Progenitor cell of endocrine pancreas (in vitro differentiated cells): ENCODE measurements around the gene MFSD2A. TPM values are rescaled to one million over a fixed set of nuclear protein-coding genes. Genes with fewer than 3 reads are reported as not detected.

Experiments
- DNase-seq: peaks from one replicate; pipeline ENCODE4 v3.0.0; 2021; ENCODE audit warnings: low spot score; ENCODE audit not compliant: unreplicated experiment
- H3K27ac Mint-ChIP-seq: 2 replicates; pipeline ENCODE4 v1.8.0; 2021; ENCODE audit warnings: mild to moderate bottlenecking, moderate library complexity, mixed read lengths
- H3K27me3 Mint-ChIP-seq: 2 replicates; pipeline ENCODE4 v1.8.0; 2021; ENCODE audit warnings: mixed read lengths
- H3K36me3 Mint-ChIP-seq: 2 replicates; pipeline ENCODE4 v1.8.0; 2022; ENCODE audit warnings: mixed read lengths; ENCODE audit not compliant: insufficient read depth
- H3K4me1 Mint-ChIP-seq: 2 replicates; pipeline ENCODE4 v1.8.0; 2021; ENCODE audit warnings: low read depth, mixed read lengths
- H3K4me3 Mint-ChIP-seq: 2 replicates; pipeline ENCODE4 v1.8.0; 2021; ENCODE audit warnings: low read depth, mild to moderate bottlenecking, moderate library complexity, mixed read lengths
- H3K9me3 Mint-ChIP-seq: 2 replicates; pipeline ENCODE4 v1.8.0; 2021; ENCODE audit warnings: low read depth, mixed read lengths
- total RNA-seq: library from RNA; stranded (reverse); gene quantifications from 2 replicates; pipeline ENCODE4 v1.2.1, GENCODE V29; 2021
- TF ChIP-seq, protein P1 (sequence below): fragments of 200-600 bp; sonication (generic); IDR thresholded peaks from one replicate; pipeline ENCODE4 v1.5.0; 2021; ENCODE audit warnings: antibody characterized with exemption, mild to moderate bottlenecking; ENCODE audit not compliant: unreplicated experiment

Gene MFSD2A
- total RNA-seq, 1 donor from 2014 or later: 1.8 TPM

DNA sequence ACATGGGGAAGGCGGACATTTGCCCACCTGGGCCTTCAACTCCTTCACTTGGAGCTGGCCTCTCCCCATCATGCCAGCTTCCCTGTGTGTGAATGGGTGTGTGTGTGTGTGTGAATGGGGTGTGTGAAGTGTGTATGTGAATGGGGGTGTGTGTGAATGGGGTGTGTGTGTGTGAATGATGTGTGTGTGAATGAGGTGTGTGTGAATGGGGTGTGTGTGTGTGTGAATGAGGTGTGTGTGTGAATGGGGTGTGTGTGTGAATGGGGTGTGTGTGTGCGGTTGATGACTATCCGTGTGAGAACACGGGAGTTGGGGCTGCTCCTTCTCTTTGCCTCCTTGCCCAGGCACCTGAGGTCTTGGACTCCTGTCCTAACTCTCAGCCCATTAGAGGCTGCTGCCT, 9.6 kb downstream of the MFSD2A start:
- Mint-ChIP-seq H3K27ac (peak overlapping the region; percentile 17), H3K4me3 (no peak overlapping the region), H3K36me3 (no peaks in the 10 kb centered on the region), H3K9me3 (no peaks in the 10 kb centered on the region), H3K27me3 (no peaks in the 10 kb centered on the region), H3K4me1 (no peaks in the 10 kb centered on the region)
- DNase-seq: no peak
- TF ChIP-seq, protein P1, sequence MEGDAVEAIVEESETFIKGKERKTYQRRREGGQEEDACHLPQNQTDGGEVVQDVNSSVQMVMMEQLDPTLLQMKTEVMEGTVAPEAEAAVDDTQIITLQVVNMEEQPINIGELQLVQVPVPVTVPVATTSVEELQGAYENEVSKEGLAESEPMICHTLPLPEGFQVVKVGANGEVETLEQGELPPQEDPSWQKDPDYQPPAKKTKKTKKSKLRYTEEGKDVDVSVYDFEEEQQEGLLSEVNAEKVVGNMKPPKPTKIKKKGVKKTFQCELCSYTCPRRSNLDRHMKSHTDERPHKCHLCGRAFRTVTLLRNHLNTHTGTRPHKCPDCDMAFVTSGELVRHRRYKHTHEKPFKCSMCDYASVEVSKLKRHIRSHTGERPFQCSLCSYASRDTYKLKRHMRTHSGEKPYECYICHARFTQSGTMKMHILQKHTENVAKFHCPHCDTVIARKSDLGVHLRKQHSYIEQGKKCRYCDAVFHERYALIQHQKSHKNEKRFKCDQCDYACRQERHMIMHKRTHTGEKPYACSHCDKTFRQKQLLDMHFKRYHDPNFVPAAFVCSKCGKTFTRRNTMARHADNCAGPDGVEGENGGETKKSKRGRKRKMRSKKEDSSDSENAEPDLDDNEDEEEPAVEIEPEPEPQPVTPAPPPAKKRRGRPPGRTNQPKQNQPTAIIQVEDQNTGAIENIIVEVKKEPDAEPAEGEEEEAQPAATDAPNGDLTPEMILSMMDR: no peak

DNA sequence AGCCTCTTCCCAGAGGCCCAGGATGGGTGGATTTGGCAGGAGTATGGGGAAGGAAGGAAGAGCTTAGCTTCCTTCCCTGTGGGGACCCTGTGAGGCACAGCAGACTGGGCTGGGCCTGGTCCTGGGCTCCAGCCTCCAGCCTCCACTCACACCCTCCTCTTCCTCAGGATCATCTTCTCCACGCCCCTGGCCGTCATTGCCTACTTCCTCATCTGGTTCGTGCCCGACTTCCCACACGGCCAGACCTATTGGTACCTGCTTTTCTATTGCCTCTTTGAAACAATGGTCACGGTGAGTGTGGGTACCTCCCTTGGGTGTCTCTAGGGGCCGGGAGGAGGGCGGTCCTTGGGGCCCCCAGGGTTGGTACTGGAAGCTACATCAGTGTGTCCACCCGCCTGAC, 10.1 kb downstream of the MFSD2A start:
- no peaks in the 10 kb centered on the region for H3K36me3 Mint-ChIP-seq

DNA sequence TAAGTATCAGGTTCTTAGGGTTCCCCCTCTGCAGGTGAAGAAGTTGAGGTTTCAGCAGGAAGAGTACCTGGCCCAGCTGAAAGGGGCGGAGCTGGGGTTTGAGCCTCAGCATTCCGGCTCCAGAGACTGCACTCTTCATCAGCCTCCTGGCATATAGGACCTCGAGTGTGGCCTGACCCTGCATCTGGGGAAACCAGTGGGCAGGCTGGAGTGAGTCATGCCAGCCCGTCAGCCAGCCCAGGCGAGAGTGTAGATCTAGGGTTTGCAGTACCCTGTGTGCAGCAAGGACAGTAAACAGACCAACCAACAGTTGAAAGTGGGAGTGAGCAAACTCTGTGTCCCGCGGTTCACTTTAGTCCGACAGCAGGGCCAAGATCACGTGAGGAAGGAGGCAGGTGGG, 14.1 kb downstream of the MFSD2A start:
- no peak for DNase-seq
- Mint-ChIP-seq H3K4me1 (no peaks in the 10 kb centered on the region), H3K27ac (no peak overlapping the region), H3K4me3 (no peak overlapping the region), H3K27me3 (no peaks in the 10 kb centered on the region), H3K9me3 (no peaks in the 10 kb centered on the region), H3K36me3 (no peaks in the 10 kb centered on the region)
- TF ChIP-seq, protein P1: no peak

More for the DNA sequence above, 10.1 kb downstream of the MFSD2A start:
- Mint-ChIP-seq H3K4me1 (no peaks in the 10 kb centered on the region), H3K9me3 (no peaks in the 10 kb centered on the region), H3K27me3 (no peaks in the 10 kb centered on the region), H3K4me3 (no peak overlapping the region), H3K27ac (no peak overlapping the region)
- no peak for DNase-seq
- TF ChIP-seq, protein P1: no peak

DNA sequence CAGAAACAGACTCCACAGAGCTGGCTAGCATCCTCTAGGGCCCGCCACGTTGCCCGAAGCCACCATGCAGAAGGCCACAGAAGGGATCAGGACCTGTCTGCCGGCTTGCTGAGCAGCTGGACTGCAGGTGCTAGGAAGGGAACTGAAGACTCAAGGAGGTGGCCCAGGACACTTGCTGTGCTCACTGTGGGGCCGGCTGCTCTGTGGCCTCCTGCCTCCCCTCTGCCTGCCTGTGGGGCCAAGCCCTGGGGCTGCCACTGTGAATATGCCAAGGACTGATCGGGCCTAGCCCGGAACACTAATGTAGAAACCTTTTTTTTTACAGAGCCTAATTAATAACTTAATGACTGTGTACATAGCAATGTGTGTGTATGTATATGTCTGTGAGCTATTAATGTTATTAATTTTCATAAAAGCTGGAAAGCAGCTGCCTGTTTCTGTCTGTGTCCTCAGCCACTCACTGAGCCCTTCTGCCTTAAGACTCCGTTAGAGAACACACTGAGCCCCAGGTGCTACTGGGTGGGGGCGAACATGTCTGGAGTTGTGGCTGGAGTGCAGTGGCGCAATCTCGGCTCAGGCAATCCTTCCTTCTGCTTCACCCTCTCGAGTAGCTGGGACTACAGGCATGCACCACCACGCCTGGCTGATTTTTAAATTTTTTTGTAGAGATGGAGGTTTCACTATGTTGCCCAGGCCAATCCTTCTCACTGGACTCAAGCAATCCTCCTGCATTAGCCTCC, 14.8 kb downstream of the MFSD2A start:
- Mint-ChIP-seq H3K9me3 (no peaks in the 10 kb centered on the region), H3K27me3 (peaks cover 3% of the 10 kb centered on the region), H3K4me1 (no peaks in the 10 kb centered on the region), H3K4me3 (no peak overlapping the region), H3K27ac (no peak overlapping the region), H3K36me3 (no peaks in the 10 kb centered on the region)
- TF ChIP-seq, protein P1: no peak
- no peak for DNase-seq

DNA sequence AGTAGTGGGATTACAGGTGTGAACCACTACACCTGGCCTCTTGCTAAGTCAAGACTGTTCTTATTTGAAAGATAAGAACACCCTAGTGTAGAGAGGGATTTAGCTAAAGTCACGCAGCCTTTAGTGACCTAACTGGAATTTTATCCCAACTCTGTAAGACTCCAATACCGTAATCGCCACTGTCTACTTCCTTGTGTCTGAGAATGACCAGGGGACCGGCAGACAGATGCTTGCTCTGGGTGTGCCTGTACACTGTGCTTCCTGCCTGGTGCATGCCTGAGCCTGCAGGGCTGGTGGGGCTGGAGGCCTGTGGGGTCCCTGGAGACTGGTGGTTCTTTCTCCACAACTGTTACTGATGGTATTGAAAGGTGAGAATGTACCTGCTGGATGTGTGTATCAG, 15.3 kb downstream of the MFSD2A start:
- no peaks in the 10 kb centered on the region for H3K4me1 Mint-ChIP-seq
- H3K27ac Mint-ChIP-seq: no peak overlapping the region
- H3K36me3 Mint-ChIP-seq: no peaks in the 10 kb centered on the region
- no peak for DNase-seq
- H3K4me3 Mint-ChIP-seq: no peak overlapping the region
- no peaks in the 10 kb centered on the region for H3K9me3 Mint-ChIP-seq
- H3K27me3 Mint-ChIP-seq: peaks cover 5% of the 10 kb centered on the region
- TF ChIP-seq, protein P1: no peak
